Cardiac fibroblast (primary cell): ENCODE data around the gene NRAS.

ENCODE experiments used
- DNase-seq, 2 donors: peaks; one replicate each; pipeline versions ENCODE4 v3.0.0 to v3.0.0-alpha.2; 2010; ENCODE audit warnings: low read depth in 2 of 2
- H3K4me3 ChIP-seq, 2 donors: replicated peaks in 1 of 2; 1 replicate in 1 of 2; 2 replicates in 1 of 2; pipeline ENCODE4 v1.5.1; 2011; ENCODE audit warnings: low read depth in 2 of 2, low read length in 2 of 2, mild to moderate bottlenecking in 2 of 2, moderate library complexity in 1 of 2
- CTCF ChIP-seq: IDR thresholded peaks from one replicate; pipeline ENCODE4 v1.5.1; 2011; ENCODE audit warnings: low read depth, mild to moderate bottlenecking, low read length, inconsistent platforms

NRAS gene

GRCh38 chr1:114710360-114710759 is 6.2 kb downstream of the NRAS start:
- DNase-seq, result no peak
- TF ChIP-seq CTCF, result no peak

GRCh38 chr1:114707604-114708003 is 9.0 kb downstream of the NRAS start:
- H3K4me3 ChIP-seq, result no peak overlapping the region
- no peak for DNase-seq
- no peak for TF ChIP-seq CTCF

More at GRCh38 chr1:114710360-114710759, 6.2 kb downstream of the NRAS start:
- no peak overlapping the region for H3K4me3 ChIP-seq

- H3K4me3 ChIP-seq, result no peak overlapping the region
- DNase-seq, result no peak
- TF ChIP-seq CTCF, result no peak
These were observed 13.3 kb downstream of the NRAS start for GRCh38 chr1:114703242-114703641.

- H3K4me3 ChIP-seq, result no peak overlapping the region
- TF ChIP-seq CTCF, result no peak
- no peak for DNase-seq
These were observed 13.8 kb downstream of the NRAS start for GRCh38 chr1:114702737-114703136.

GRCh38 chr1:114701931-114702330 is 14.6 kb downstream of the NRAS start:
- no peak for TF ChIP-seq CTCF
- DNase-seq, result no peak
- no peak overlapping the region for H3K4me3 ChIP-seq

GRCh38 chr1:114700036-114700600 is 16.5 kb downstream of the NRAS start:
- H3K4me3 ChIP-seq, result no peak overlapping the region
- DNase-seq, result no peak
- no peak for TF ChIP-seq CTCF

GRCh38 chr1:114696810-114697209 is 19.8 kb downstream of the NRAS start:
- no peak overlapping the region for H3K4me3 ChIP-seq
- TF ChIP-seq CTCF, result no peak
- no peak for DNase-seq
